Muscle layer of duodenum (tissue), 2 donors: ENCODE results near the gene NUDT15.
"Not testable (repeated sequence)": the region's sequence is repeated elsewhere in the genome, so short reads cannot be mapped to it uniquely, and the experiment has no call there.

Experiments
- H3K27ac ChIP-seq: one replicate; pipeline ENCODE4 v1.7.0; 2013; ENCODE audit warnings: mild to moderate bottlenecking, low read length
- H3K27me3 ChIP-seq: one replicate; pipeline ENCODE4 v1.7.0; 2013; ENCODE audit warnings: low read depth, mild to moderate bottlenecking, control low read depth, low read length
- H3K36me3 ChIP-seq, 2 donors: one replicate each; pipeline ENCODE4 v1.7.0; 2013; ENCODE audit warnings: low read length in 2 of 2, control low read depth in 1 of 2, mild to moderate bottlenecking in 1 of 2; ENCODE audit not compliant: insufficient read depth in 2 of 2, control insufficient read depth in 1 of 2
- H3K4me1 ChIP-seq, 2 donors: one replicate each; pipeline ENCODE4 v1.7.0; 2013; ENCODE audit warnings: low read length in 2 of 2, mild to moderate bottlenecking in 2 of 2, control low read depth in 1 of 2, moderate library complexity in 1 of 2; ENCODE audit not compliant: insufficient read depth in 2 of 2, control insufficient read depth in 1 of 2
- H3K4me3 ChIP-seq, 2 donors: one replicate each; pipeline ENCODE4 v1.7.0; 2013; ENCODE audit warnings: low read length in 2 of 2, low read depth in 1 of 2, mild to moderate bottlenecking in 1 of 2
- H3K9me3 ChIP-seq, 2 donors: one replicate each; pipeline ENCODE4 v1.7.0; 2013; ENCODE audit warnings: low read length in 2 of 2, control low read depth in 1 of 2, mild to moderate bottlenecking in 1 of 2; ENCODE audit not compliant: control insufficient read depth in 1 of 2
- donor health status: healthy.

Gene NUDT15

DNA sequence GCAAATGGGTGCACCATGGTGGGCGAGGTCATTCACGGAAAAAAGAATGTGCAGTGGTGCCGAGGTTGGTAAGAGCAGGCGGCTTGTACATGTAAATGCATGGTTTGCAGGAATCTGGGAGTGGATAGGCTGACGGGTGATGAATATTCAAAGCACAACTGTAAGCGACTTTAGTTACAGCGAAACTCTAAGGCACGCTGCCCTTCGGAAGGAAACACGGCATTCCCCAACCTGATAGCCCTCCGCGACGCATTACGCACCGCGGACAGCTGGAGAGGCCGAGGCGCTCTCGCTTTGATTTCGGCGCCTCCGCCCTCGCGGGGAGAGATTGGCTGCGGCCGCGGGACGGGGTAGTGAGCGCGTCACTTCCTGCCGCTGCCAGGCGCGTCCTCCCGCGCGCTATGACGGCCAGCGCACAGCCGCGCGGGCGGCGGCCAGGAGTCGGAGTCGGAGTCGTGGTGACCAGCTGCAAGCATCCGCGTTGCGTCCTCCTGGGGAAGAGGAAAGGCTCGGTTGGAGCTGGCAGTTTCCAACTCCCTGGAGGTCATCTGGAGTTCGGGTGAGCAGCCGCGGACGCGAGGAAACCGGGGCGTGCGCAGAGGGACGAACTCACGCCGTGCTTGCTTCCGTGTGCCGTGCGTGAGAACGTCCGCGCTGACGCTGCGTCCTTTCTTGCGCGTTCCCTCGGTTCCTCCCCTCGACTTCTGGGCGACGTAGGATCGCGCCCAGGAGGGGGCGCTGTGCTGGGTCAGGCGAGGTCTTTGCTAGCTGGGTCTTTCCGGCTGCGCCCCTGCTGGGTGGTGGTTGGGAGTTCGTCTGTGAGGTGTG is at the start of gene NUDT15:
TSS of gene NUDT15 (plus strand) at position 381 of the 828 bp plus-strand sequence. CDS start at position 402, 21 bp downstream.
- peak within 1 kb of the TSS; percentile 96 for H3K27ac ChIP-seq
- peaks cover 6 to 16% of the 10 kb centered on the region in 2 donors for H3K36me3 ChIP-seq
- no peaks in the 10 kb centered on the region for H3K9me3 ChIP-seq
- H3K27me3 ChIP-seq: no peaks in the 10 kb centered on the region
- H3K4me1 ChIP-seq: peaks cover 5 to 9% of the 10 kb centered on the region in 2 donors
- H3K4me3 ChIP-seq: peak within 1 kb of the TSS; percentile 68 to 89

DNA sequence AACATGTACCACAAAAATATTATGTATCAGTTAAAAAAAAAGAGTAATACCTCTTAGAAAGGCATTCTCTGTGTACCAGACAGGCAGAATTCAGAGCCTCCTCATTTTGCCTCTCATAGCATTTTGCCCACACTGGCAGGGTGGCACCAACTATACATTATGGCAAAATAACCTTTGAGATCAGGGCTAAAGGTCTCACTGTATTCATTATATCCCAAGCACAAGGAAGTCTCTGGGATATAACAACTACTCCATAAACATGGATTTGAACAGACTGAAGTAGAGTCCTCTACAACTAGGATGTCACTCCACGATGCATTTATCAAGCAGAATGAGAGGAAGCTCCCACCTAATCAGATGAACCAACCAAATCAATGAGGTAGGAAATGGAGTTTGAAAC is 47.1 kb upstream of the NUDT15 start:
- no peaks in the 10 kb centered on the region for H3K4me1 ChIP-seq
- H3K36me3 ChIP-seq: peaks cover 13 to 17% of the 10 kb centered on the region in 2 donors
- H3K9me3 ChIP-seq: no peaks in the 10 kb centered on the region
- H3K27ac ChIP-seq: no peak overlapping the region
- H3K27me3 ChIP-seq: no peaks in the 10 kb centered on the region
- H3K4me3 ChIP-seq: no peak overlapping the region

DNA sequence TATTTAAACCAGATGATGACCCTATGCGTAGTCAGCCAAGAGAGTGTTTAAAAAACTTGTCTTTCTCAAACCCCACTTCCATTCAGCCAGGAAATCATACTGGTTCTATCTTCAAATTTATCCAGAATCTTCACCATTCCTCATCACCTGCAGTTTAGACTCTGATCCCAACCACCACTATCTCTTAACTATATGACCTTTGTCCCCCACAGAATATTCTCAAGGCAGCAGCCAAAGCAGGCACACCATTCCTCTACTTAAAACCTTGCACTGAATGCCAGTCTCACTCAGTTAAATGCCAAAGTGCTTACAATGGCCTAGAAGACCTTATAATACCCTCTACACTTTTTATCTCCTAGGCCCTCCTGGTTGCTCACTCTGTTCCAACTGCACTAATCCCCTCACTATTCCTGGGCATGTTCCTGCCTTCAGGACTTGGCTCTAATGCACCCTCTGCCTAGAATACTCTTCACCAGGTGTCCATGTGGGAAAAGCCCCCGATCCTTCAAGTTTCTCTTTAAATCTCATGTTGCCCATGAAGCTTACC is 46.5 kb upstream of the NUDT15 start:
- Histone ChIP-seq H3K27me3 (no peaks in the 10 kb centered on the region), H3K9me3 (no peaks in the 10 kb centered on the region), H3K27ac (no peak overlapping the region), H3K4me1 (no peaks in the 10 kb centered on the region), H3K4me3 (no peak overlapping the region), H3K36me3 (peaks cover 13 to 16% of the 10 kb centered on the region in 2 donors)

DNA sequence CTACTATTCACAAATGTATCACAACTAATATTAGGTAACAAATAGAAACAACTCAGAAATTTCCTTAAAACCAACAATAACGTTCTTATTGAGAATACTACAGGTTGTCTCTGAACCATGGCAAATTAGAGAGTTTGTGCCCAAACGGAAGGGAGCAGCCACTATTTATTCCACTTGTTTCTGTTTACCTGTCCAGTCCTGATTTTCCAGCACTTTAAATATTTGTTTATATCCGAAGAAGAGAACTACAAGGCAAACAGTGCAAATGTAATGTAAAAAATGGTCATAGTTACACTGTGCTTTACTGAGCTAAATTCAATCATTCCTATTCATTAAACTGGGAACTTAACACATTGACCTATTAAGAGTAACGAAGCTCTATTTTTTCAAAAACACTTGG is 45.7 kb upstream of the NUDT15 start:
- Histone ChIP-seq H3K9me3 (no peaks in the 10 kb centered on the region), H3K27ac (no peak overlapping the region), H3K4me3 (no peak overlapping the region), H3K27me3 (no peaks in the 10 kb centered on the region), H3K4me1 (no peaks in the 10 kb centered on the region), H3K36me3 (peaks cover 11 to 15% of the 10 kb centered on the region in 2 donors)

DNA sequence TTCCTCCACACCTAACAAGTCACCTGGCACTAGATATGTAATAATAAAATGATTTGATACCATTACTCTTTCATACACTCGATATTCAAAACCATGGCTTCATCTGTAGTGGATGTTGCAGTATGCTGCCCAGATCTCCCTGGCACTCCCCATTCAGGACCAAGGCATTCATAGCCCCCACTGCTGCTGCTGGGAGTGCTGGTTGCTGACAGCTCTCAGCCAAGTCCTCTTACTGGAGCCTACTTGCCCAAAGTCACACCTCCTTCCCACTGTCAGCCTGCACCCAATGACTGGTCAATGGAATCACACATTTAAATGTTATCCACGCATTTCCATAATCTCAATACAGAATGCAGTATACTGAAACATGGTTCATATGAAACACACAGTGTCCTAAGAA is 40.1 kb upstream of the NUDT15 start:
- H3K27ac ChIP-seq: peak overlapping the region; percentile 22
- no peaks in the 10 kb centered on the region for H3K27me3 ChIP-seq
- no peak overlapping the region for H3K4me3 ChIP-seq
- peaks cover 0 to 16% of the 10 kb centered on the region in 2 donors for H3K4me1 ChIP-seq
- H3K36me3 ChIP-seq: peaks cover 7% of the 10 kb centered on the region in 2 donors
- no peaks in the 10 kb centered on the region for H3K9me3 ChIP-seq

DNA sequence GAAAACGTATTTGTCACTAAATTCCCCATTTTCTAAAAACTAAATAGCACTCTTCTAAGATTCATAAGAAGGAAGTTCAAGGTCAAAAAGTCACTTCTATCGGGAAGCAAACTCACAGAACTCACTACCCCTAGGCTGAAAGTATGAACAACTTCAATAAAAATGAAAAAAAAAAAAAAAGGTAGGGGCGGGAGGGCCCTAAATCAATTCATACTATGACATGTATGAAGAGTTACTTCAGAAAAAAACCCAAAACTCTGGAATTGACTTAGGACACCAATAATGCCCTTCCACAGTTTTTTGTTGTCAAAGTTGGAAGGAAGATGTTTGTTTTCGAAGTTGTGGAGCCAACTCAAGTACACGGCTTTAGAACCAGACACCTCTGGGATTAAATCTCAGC is 37.6 kb upstream of the NUDT15 start:
- peaks cover 2 to 4% of the 10 kb centered on the region in 2 donors for H3K36me3 ChIP-seq

DNA sequence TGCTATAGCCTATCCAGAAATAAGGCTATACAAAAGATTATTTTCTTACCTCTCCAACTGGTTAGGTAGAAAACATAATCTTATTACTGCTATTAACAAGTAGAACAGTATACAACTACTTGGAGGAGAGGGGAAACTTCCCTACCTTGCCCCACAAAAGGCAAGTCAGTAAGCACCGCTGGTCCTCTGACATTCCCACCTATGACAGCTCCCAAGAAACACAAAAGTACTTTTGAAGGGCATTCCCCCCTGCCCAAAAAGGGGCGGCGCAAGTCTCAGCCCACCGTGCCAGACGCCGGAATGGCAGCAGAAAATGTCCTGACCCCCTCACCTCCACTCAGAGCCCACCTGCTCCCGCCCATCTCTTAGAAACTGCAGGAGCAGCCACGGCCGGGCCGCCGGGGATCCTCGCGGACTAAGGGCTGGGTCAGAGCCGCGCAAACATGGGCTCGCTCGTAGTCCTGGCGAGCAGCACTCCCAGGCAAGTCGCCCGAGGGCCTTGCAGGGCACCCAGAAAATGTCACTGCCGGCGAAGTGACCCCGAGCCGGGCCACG is 36.9 kb upstream of the NUDT15 start:
- H3K4me3 ChIP-seq: peak overlapping the region; percentile 71 to 99
- H3K4me1 ChIP-seq: peaks cover 0 to 16% of the 10 kb centered on the region in 2 donors
- no peaks in the 10 kb centered on the region for H3K27me3 ChIP-seq
- peaks cover 2 to 4% of the 10 kb centered on the region in 2 donors for H3K36me3 ChIP-seq
- H3K27ac ChIP-seq: peak overlapping the region; percentile 61
- no peaks in the 10 kb centered on the region for H3K9me3 ChIP-seq

More for the DNA sequence above, 37.6 kb upstream of the NUDT15 start:
- Histone ChIP-seq H3K27me3 (no peaks in the 10 kb centered on the region), H3K4me3 (peak overlapping the region; percentile 71 to 99), H3K27ac (no peak overlapping the region), H3K9me3 (no peaks in the 10 kb centered on the region), H3K4me1 (peaks cover 0 to 16% of the 10 kb centered on the region in 2 donors)

DNA sequence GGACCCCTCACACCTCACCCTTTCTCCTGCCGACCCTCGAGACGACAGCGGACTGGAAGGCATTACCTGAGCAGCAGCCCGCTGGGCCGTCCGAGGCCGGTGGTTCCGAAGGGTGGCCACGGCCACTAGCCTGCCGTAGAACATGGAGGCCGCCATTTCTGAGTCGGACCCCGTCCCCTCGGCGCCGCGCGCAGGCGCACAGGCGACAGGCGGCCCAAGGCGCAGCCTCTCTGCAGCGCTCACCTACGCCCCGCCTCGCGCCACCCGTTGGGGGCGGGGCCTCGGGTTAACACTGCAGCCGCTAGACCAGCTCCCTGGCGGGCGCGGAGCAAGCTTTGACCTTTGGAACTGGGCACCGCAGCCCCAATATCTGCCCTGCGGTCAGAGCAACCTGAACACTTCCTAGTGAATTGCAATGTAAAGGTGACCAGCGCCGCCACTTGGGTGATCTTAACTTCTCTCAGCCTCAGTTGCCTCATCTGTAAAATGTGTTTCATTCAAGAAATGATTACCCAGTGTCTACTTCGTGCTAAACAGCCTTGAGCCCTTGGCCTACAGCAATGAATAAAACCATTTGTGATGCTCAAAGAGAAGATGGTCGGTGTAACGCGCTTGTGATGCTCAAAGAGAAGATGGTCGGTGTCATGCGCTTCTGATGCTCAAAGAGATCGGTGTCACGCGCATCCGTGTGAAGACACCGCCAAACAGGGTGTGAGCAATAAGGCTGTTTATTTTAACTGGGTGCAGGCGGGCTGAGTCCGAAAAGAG is 36.2 kb upstream of the NUDT15 start, which contains the start of gene SUCLA2:
TSS of gene SUCLA2 (minus strand) at position 160 of the 768 bp plus-strand sequence. CDS start at position 156, 4 bp downstream.
- H3K4me3 ChIP-seq: peak within 1 kb of the TSS; percentile 71 to 99
- H3K27me3 ChIP-seq: no peaks in the 10 kb centered on the region
- H3K27ac ChIP-seq: peak within 1 kb of the TSS; percentile 61
- H3K4me1 ChIP-seq: peaks cover 0 to 16% of the 10 kb centered on the region in 2 donors
- no peaks in the 10 kb centered on the region for H3K9me3 ChIP-seq
- H3K36me3 ChIP-seq: peaks cover 2 to 4% of the 10 kb centered on the region in 2 donors

DNA sequence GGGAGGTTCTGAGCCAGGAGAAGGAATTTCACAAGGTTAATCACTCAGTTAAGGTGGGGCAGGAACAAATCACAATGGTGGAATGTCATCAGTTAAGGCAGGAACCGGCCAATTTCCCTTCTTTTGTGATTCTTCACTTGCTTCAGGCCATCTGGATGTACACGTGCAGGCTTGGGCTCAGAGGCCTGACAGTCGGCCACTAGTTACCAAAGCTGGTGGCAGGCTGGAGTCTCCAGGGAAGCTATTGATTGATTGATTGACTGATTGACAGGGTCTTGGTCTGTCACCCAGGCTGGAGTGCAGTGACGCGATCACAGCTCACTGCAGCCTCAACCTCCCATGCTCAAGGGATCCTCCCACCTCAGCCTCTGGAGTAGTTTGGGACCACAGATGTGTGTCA is 35.5 kb upstream of the NUDT15 start:
- Histone ChIP-seq H3K4me3 (peak overlapping the region in 1 of 2 donors; percentile 99), H3K4me1 (peaks cover 0 to 16% of the 10 kb centered on the region in 2 donors)
- not testable (repeated sequence) for H3K9me3 ChIP-seq, H3K27ac ChIP-seq, H3K27me3 ChIP-seq, H3K36me3 ChIP-seq

DNA sequence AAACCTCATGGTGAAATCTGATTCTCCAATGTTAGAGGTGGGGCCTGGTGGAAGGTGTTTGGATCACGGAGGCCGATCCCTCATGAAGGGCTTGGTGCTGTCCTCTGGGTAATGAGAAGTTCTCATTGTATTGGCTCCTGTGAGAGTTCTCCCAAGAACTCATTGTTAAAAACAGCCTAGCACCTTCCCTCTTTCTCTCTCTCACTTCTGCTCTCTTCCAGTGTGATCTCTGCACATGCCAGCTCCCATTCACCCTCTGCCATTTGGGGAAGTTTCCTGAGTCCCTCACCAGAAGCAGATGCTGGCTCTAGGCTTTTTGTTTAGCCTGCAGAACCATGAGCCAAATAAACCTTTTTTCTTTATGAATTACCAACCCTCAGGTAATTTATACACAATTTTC is 33.3 kb upstream of the NUDT15 start:
- H3K4me3 ChIP-seq: no peak overlapping the region
- H3K9me3 ChIP-seq: no peaks in the 10 kb centered on the region
- H3K36me3 ChIP-seq: peaks cover 0 to 2% of the 10 kb centered on the region in 2 donors
- H3K4me1 ChIP-seq: peaks cover 0 to 13% of the 10 kb centered on the region in 2 donors
- H3K27ac ChIP-seq: no peak overlapping the region
- H3K27me3 ChIP-seq: no peaks in the 10 kb centered on the region

DNA sequence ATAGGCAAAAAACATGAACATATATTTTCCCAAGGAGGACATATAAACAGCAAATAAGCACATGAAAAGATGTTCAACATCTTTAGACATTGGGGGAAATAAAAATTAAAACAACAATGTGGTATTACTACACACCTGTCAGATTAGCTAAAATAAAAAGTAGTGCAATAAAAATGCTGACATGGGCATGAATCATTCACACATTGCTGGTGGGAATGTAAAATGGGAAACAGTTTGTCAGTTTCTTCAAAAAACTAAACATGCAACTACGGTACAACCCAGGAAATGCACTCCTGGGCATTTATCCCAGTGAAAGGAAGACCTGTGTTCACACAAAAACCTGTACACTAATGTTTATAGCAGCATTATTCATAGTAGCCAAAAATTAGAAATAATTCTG is 31.1 kb upstream of the NUDT15 start:
- Histone ChIP-seq H3K4me1 (no peaks in the 10 kb centered on the region), H3K4me3 (no peak overlapping the region), H3K9me3 (no peaks in the 10 kb centered on the region), H3K27me3 (no peaks in the 10 kb centered on the region), H3K36me3 (no peaks in the 10 kb centered on the region), H3K27ac (no peak overlapping the region)
